Measurements from ENCODE around the gene DAAM1. TPM values are rescaled to one million over a fixed set of nuclear protein-coding genes. Genes with fewer than 3 reads are reported as not detected.

Gene DAAM1
- total and polyA plus RNA-seq, 10 donors, result 8.3 to 76.1 (median 35.2) TPM

DNA sequence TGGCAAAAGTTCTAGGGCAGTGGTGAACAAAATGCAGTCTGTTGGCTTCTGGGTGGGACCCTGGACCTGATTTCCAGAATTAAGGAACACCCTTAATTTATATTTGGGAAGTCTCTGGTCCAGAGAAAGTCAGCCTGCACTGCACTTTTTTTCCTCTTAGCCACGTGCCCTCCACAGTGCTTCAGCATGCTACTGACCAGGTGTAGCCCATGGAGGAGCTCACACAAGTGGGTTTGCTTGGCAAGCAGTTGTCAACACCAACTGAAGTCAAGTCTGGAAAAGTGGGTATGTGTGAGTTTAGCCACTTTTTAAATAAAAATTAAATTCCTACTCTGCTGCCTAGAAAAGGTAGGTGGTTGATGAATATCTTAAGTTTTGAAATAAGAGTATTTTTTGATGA lies 111.3 kb downstream of the DAAM1 start:
- no peaks in the 10 kb centered on the region for H3K36me3 ChIP-seq
- peaks cover 0 to 27% (median 9%) of the 10 kb centered on the region in 6 donors for H3K4me1 ChIP-seq
- WGBS, 5 donors, result 79 to 96% (median 91%) methylated on average over 1 of the region's 1 CpG
- H3K27ac ChIP-seq, result no peak overlapping the region
- TF ChIP-seq POLR2A (IDR thresholded peaks at IDR 0.05) (no peak), POLR2AphosphoS5 (IDR thresholded peaks at IDR 0.05) (no peak)
- TF ChIP-seq, protein P1, sequence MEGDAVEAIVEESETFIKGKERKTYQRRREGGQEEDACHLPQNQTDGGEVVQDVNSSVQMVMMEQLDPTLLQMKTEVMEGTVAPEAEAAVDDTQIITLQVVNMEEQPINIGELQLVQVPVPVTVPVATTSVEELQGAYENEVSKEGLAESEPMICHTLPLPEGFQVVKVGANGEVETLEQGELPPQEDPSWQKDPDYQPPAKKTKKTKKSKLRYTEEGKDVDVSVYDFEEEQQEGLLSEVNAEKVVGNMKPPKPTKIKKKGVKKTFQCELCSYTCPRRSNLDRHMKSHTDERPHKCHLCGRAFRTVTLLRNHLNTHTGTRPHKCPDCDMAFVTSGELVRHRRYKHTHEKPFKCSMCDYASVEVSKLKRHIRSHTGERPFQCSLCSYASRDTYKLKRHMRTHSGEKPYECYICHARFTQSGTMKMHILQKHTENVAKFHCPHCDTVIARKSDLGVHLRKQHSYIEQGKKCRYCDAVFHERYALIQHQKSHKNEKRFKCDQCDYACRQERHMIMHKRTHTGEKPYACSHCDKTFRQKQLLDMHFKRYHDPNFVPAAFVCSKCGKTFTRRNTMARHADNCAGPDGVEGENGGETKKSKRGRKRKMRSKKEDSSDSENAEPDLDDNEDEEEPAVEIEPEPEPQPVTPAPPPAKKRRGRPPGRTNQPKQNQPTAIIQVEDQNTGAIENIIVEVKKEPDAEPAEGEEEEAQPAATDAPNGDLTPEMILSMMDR (IDR thresholded peaks at IDR 0.05 in 8 of 11, conservative IDR thresholded peaks at IDR 0.05 in 3 of 11), result no peak
- H3K27me3 ChIP-seq (replicated peaks in 1 of 7), result no peaks in the 10 kb centered on the region
- intact Hi-C loops (cut with DNase I; ENCODE audit: low total_unique reads), result no loop called here
- DNase-seq, result no peak
- H3K9me3 ChIP-seq, result no peaks in the 10 kb centered on the region
- no peak overlapping the region for H3K4me3 ChIP-seq

DNA sequence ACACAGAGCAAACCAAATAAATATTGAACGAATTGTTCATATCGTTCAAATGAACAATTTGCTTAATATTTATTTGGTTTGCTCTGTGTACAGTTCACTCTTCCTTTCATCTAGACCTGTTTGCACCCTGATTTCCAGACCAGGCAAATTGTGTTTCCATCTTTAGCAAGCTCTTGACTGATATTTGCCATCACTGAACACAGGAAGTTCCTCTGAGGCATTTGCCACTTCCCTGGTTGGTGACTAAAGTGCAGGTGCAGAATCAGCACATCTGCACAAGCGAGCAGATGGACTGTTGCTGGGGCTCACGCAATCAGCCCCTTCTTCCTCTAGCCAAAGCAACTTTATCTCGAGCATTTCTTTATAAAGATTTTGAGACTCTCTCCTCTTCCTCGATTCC lies 112.9 kb downstream of the DAAM1 start:
- Histone ChIP-seq H3K36me3 (no peaks in the 10 kb centered on the region), H3K27me3 (replicated peaks in 1 of 7) (no peaks in the 10 kb centered on the region), H3K4me1 (peaks cover 0 to 27% (median 9%) of the 10 kb centered on the region in 6 donors), H3K4me3 (no peak overlapping the region), H3K9me3 (no peaks in the 10 kb centered on the region), H3K27ac (no peak overlapping the region)
- intact Hi-C loops (cut with DNase I; ENCODE audit: low total_unique reads), result no loop called here
- WGBS, 5 donors, result 24 to 36% (median 25%) methylated on average over 6 of the region's 6 CpGs
- peak; percentile 77 for DNase-seq
- TF ChIP-seq, protein P1 (IDR thresholded peaks at IDR 0.05 in 8 of 11, conservative IDR thresholded peaks at IDR 0.05 in 3 of 11), result no peak
- TF ChIP-seq POLR2AphosphoS5 (IDR thresholded peaks at IDR 0.05), result peak in 1 of 3 donors; percentile 53

DNA sequence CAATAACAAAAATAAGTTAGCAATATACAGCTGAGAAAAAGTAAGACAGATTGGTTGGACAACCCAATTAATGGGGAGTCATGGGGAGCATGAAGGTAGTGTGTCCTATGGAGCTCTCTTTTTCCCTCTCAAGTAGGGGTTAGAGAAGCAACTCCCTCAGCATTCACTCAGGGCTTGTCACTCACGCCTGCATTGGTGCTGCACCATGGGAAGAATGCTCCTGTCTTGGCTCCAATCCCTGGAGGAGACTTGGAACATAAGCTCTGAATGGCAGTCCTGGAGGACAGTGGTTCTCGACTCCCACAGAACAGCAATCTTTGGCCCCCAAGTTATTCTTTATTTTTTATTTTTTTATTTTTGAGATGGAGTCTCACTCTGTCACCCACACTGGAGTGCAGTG lies 113.8 kb downstream of the DAAM1 start:
- Histone ChIP-seq H3K27ac (no peak overlapping the region), H3K4me1 (peaks cover 0 to 23% (median 9%) of the 10 kb centered on the region in 6 donors), H3K9me3 (no peaks in the 10 kb centered on the region), H3K27me3 (replicated peaks in 1 of 7) (no peaks in the 10 kb centered on the region), H3K4me3 (no peak overlapping the region), H3K36me3 (no peaks in the 10 kb centered on the region)
- intact Hi-C loops (cut with DNase I; ENCODE audit: low total_unique reads), result no loop called here
- DNase-seq, result no peak
- WGBS, 5 donors, result 86 to 100% (median 90%) methylated on average over 2 of the region's 2 CpGs
- TF ChIP-seq, protein P1 (IDR thresholded peaks at IDR 0.05 in 8 of 11, conservative IDR thresholded peaks at IDR 0.05 in 3 of 11), result no peak
- TF ChIP-seq POLR2A (IDR thresholded peaks at IDR 0.05) (no peak), POLR2AphosphoS5 (IDR thresholded peaks at IDR 0.05) (no peak)

DNA sequence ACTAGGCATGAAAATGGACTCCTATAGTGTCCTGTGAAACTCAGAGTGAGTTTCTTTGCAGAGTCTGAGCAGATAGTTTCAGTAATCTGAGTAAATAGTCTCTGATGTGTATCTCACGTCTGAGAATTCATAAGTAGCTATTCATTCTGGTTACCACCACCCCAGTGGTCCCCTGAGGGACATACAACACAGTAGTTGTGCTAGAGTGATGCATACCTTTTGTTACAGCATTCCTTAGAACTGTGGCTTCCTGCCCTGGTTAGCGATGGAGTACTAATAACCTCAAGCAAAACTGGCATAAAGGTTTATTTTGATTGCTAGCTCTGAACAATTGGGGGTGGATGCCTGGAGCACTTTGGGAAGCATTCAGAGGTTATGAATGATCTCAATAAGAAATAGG lies 114.7 kb downstream of the DAAM1 start:
- no peaks in the 10 kb centered on the region for H3K9me3 ChIP-seq
- TF ChIP-seq POLR2A (IDR thresholded peaks at IDR 0.05), result no peak
- TF ChIP-seq POLR2AphosphoS5 (IDR thresholded peaks at IDR 0.05), result no peak
- TF ChIP-seq, protein P1 (IDR thresholded peaks at IDR 0.05 in 8 of 11, conservative IDR thresholded peaks at IDR 0.05 in 3 of 11), result no peak
- no peak overlapping the region for H3K4me3 ChIP-seq
- H3K27me3 ChIP-seq (replicated peaks in 1 of 7), result no peaks in the 10 kb centered on the region
- intact Hi-C loops (cut with DNase I; ENCODE audit: low total_unique reads), result no loop called here
- H3K36me3 ChIP-seq, result no peaks in the 10 kb centered on the region
- H3K27ac ChIP-seq, result no peak overlapping the region
- peaks cover 0 to 21% (median 9%) of the 10 kb centered on the region in 6 donors for H3K4me1 ChIP-seq
- DNase-seq, result no peak
- whole genome bisulfite sequencing, 5 donors, result 78 to 89% (median 87%) methylated on average over 2 of the region's 2 CpGs

Measured in spleen (tissue), 11 donors.